Measurements from ENCODE around the gene SPP1. TPM values are rescaled to one million over a fixed set of nuclear protein-coding genes. Genes with fewer than 3 reads are reported as not detected.

The SPP1 gene
- polyA plus RNA-seq, 1 donor = 65.6 TPM

DNA sequence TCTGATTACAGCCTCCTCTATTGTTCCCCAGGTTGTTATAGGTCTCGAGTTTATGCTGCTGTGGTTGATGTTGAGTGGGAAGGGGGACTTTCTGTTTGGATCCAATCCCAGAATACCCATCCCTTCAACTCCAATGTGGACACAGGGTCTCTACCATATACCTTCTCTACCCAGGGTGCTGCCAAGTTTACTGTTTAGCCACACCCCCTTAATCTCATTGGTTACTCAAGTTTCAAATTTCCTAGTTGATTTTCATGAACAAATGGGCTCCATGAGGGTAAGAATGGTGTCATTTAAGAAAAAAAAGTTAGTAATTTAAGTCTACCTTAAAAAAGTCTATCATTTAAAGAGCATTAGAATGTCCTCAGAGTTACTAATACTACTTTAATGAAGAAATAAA is 3.6 kb upstream of the SPP1 start:
- H3K9me3 ChIP-seq (ENCODE audit: control insufficient read depth, low read depth, low read length) = no peaks in the 10 kb centered on the region
- WGBS (ENCODE audit: insufficient coverage, low lambda C conversion rate) = no CpG with 5 or more reads among the region's 1 CpG
- H3K27me3 ChIP-seq (ENCODE audit: control insufficient read depth, insufficient read depth, low read length) = peaks cover 29% of the 10 kb centered on the region
- no peaks in the 10 kb centered on the region for H3K4me1 ChIP-seq (ENCODE audit: control insufficient read depth, insufficient read depth, low read length)
- H3K27ac ChIP-seq (ENCODE audit: low read length) = no peak overlapping the region
- H3K4me3 ChIP-seq (ENCODE audit: low read length) = no peak overlapping the region
- H3K36me3 ChIP-seq (ENCODE audit: control insufficient read depth, insufficient read depth, low read length) = no peaks in the 10 kb centered on the region
- DNase-seq = no peak

DNA sequence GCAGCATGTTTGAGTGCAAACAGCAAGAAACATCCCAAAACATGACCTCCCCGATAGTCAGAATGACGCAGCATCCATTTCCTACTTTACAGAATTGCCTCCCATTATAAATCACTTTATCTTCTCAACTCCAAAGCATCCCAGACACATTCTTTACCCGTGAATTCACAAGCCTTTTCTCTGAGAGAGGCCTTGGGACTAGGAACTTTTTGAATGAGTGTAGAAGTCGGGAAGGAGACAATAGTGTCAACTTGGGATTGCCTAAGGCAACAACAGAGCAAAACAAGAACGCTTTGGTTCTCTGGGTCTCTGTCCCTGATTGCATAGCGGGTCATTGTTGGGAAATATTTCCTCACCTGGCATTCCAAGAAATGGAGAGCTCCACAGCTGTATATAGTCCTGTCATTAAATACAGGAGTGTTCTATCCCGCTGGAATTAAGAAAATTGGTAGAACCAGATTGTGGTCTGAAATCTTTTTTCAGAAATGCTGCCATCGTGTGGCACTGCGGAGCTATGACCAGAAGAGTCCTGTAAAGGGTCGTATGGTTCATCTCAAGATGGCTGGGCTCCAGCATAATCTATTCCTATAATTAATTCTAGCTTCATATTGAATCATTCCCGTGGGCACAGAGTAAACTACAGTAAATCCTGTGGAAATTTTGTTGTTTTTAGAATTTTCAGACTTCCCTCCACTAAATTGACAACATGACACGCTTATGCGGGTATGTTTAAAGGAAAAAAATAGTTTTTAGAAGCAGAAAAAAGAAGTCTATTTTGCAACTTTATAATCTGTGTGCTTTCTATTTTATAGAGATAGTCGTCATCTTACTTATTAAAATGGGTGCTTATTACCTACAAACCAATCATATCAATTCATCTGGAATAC is 2.0 kb upstream of the SPP1 start:
- Histone ChIP-seq H3K27me3 (ENCODE audit: control insufficient read depth, insufficient read depth, low read length) (peaks cover 32% of the 10 kb centered on the region), H3K9me3 (ENCODE audit: control insufficient read depth, low read depth, low read length) (no peaks in the 10 kb centered on the region), H3K4me3 (ENCODE audit: low read length) (no peak overlapping the region), H3K27ac (ENCODE audit: low read length) (no peak overlapping the region), H3K36me3 (ENCODE audit: control insufficient read depth, insufficient read depth, low read length) (no peaks in the 10 kb centered on the region), H3K4me1 (ENCODE audit: control insufficient read depth, insufficient read depth, low read length) (no peaks in the 10 kb centered on the region)
- 25% methylated on average over 2 of the region's 14 CpGs for WGBS (ENCODE audit: insufficient coverage, low lambda C conversion rate)
- DNase-seq = peak; percentile 31 to 48

DNA sequence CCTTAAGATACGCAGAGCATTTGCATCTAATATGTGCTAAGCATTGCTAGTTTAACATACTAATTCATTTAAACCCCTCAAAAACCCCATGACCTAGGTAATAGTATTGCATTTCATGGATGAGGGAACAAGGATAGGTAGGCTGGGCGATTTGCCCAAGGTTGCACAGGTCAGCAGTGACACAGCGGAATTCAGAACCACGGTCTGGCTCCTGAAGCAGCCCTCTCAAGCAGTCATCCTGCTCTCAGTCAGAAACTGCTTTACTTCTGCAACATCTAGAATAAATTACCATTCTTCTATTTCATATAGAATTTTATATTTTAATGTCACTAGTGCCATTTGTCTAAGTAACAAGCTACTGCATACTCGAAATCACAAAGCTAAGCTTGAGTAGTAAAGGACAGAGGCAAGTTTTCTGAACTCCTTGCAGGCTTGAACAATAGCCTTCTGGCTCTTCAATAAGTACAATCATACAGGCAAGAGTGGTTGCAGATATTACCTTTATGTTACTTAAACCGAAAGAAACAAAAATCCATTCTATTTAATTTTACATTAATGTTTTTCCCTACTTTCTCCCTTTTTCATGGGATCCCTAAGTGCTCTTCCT is 555 bp upstream of the SPP1 start:
- H3K4me1 ChIP-seq (ENCODE audit: control insufficient read depth, insufficient read depth, low read length) = no peaks in the 10 kb centered on the region
- H3K4me3 ChIP-seq (ENCODE audit: low read length) = no peak overlapping the region
- no peak overlapping the region for H3K27ac ChIP-seq (ENCODE audit: low read length)
- H3K36me3 ChIP-seq (ENCODE audit: control insufficient read depth, insufficient read depth, low read length) = no peaks in the 10 kb centered on the region
- WGBS (ENCODE audit: insufficient coverage, low lambda C conversion rate) = 93% methylated on average over 2 of the region's 6 CpGs
- no peaks in the 10 kb centered on the region for H3K9me3 ChIP-seq (ENCODE audit: control insufficient read depth, low read depth, low read length)
- H3K27me3 ChIP-seq (ENCODE audit: control insufficient read depth, insufficient read depth, low read length) = peaks cover 31% of the 10 kb centered on the region
- DNase-seq = no peak

DNA sequence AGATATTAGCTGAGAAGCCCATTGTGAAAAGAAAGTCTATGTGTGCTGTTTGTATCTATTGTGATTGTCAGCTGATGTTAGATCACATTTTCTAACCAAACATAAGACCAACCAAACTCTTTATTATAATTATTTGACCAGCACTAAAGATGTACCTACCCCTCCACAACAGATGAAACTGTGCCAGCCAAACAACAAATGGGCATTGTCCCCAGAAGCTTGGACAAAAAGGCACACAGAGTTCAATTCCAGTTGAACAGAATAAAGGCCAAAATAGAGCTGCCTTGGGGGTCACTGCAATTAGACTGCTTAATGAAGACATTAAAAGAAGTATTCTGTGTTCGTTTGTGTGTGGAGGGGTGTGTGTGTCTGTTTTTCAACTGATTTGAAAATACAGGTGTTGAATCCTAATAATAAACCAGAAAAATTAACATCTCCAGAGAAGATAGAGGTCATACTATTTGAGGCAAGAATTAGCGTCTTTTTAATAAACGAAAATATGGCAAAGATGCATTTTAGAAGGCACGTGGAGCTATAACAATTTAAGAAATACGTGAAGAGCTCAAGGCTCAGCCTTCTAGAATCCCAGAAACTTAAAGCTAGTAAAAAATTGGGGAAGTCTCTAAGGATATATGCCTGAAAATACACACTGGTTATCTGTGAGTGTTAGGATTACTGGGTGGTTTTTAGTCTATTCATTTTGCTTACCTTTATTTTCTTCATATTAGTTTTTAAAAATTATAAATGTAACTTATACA is 2.2 kb downstream of the SPP1 start:
- Histone ChIP-seq H3K27ac (ENCODE audit: low read length) (no peak overlapping the region), H3K36me3 (ENCODE audit: control insufficient read depth, insufficient read depth, low read length) (no peaks in the 10 kb centered on the region), H3K9me3 (ENCODE audit: control insufficient read depth, low read depth, low read length) (peaks cover 4% of the 10 kb centered on the region), H3K27me3 (ENCODE audit: control insufficient read depth, insufficient read depth, low read length) (peaks cover 25% of the 10 kb centered on the region), H3K4me3 (ENCODE audit: low read length) (no peak overlapping the region), H3K4me1 (ENCODE audit: control insufficient read depth, insufficient read depth, low read length) (no peaks in the 10 kb centered on the region)
- DNase-seq = no peak
- WGBS (ENCODE audit: insufficient coverage, low lambda C conversion rate) = 89% methylated on average over 5 of the region's 5 CpGs

DNA sequence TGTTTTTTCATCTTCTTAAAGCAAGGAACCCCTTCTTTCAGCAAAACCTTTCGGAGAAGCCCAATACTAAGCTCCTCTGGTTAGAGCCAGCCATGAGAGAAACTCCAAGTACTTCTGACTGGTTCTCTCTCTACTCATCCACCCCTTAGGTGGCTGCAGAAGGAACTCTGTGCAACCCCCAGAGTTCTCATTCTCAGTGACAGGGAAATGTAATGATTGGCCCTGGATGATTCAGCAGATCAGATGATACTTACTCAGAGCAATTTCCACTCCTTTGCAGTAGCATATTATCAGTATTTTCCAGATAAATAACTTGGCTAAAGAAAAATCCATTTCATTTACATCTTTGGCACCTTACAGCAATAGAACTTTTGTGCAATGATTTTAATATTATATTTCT is 3.2 kb downstream of the SPP1 start:
- no CpG with 5 or more reads among the region's 1 CpG for WGBS (ENCODE audit: insufficient coverage, low lambda C conversion rate)
- H3K27ac ChIP-seq (ENCODE audit: low read length) = no peak overlapping the region

DNA sequence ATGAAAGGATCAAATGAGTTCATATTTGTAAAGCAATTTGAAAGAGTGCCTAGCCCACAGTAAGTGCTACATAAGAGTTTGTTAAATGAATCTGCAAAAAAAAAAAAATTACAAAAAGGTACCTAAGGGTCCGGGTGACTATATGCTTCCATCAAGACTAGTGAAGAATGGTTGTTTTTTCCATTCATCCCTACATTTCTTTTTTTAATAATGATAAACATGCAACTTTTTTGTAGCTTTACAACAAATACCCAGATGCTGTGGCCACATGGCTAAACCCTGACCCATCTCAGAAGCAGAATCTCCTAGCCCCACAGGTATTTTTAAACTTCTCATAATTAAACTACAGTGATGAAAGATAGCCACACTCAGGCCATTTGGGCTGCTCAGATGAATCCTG is 4.3 kb downstream of the SPP1 start:
- Histone ChIP-seq H3K4me3 (ENCODE audit: low read length) (no peak overlapping the region), H3K36me3 (ENCODE audit: control insufficient read depth, insufficient read depth, low read length) (no peaks in the 10 kb centered on the region), H3K9me3 (ENCODE audit: control insufficient read depth, low read depth, low read length) (peaks cover 6% of the 10 kb centered on the region), H3K4me1 (ENCODE audit: control insufficient read depth, insufficient read depth, low read length) (no peaks in the 10 kb centered on the region), H3K27ac (ENCODE audit: low read length) (no peak overlapping the region), H3K27me3 (ENCODE audit: control insufficient read depth, insufficient read depth, low read length) (peaks cover 17% of the 10 kb centered on the region)
- WGBS (ENCODE audit: insufficient coverage, low lambda C conversion rate) = 100% methylated on average over 1 of the region's 1 CpG
- DNase-seq = no peak

More for the DNA sequence above, 3.2 kb downstream of the SPP1 start:
- Histone ChIP-seq H3K9me3 (ENCODE audit: control insufficient read depth, low read depth, low read length) (peaks cover 6% of the 10 kb centered on the region), H3K36me3 (ENCODE audit: control insufficient read depth, insufficient read depth, low read length) (no peaks in the 10 kb centered on the region), H3K4me3 (ENCODE audit: low read length) (no peak overlapping the region), H3K27me3 (ENCODE audit: control insufficient read depth, insufficient read depth, low read length) (peaks cover 19% of the 10 kb centered on the region), H3K4me1 (ENCODE audit: control insufficient read depth, insufficient read depth, low read length) (no peaks in the 10 kb centered on the region)
- DNase-seq = no peak

DNA sequence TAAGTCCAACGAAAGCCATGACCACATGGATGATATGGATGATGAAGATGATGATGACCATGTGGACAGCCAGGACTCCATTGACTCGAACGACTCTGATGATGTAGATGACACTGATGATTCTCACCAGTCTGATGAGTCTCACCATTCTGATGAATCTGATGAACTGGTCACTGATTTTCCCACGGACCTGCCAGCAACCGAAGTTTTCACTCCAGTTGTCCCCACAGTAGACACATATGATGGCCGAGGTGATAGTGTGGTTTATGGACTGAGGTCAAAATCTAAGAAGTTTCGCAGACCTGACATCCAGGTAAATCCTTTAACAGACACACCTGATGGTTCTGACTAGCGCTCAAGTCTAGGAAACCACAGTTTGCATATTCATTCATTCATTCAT is 6.0 kb downstream of the SPP1 start:
- DNase-seq = no peak
- H3K27me3 ChIP-seq (ENCODE audit: control insufficient read depth, insufficient read depth, low read length) = peaks cover 6% of the 10 kb centered on the region
- no peaks in the 10 kb centered on the region for H3K4me1 ChIP-seq (ENCODE audit: control insufficient read depth, insufficient read depth, low read length)
- peaks cover 6% of the 10 kb centered on the region for H3K9me3 ChIP-seq (ENCODE audit: control insufficient read depth, low read depth, low read length)
- WGBS (ENCODE audit: insufficient coverage, low lambda C conversion rate) = 100% methylated on average over 2 of the region's 8 CpGs
- no peak overlapping the region for H3K27ac ChIP-seq (ENCODE audit: low read length)
- no peak overlapping the region for H3K4me3 ChIP-seq (ENCODE audit: low read length)
- no peaks in the 10 kb centered on the region for H3K36me3 ChIP-seq (ENCODE audit: control insufficient read depth, insufficient read depth, low read length)

DNA sequence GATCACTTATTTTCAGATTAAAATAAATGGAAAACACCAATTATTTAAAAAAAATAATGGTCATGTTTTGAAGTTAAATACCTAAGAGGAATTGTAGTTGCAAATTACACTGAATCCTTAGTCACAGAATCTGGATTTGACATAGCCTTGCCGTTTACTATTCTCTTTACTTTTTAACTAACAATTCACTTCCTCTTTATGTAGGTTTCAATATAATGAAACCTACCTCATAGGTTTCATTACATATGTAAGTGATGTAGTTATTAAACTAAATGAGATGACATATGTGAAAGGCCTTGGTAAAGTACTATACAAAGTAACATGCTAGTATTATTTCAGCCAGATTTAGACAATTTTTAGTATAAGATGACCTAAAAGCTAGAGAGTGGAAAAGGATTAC is 6.5 kb downstream of the SPP1 start:
- WGBS (ENCODE audit: insufficient coverage, low lambda C conversion rate) = 80% methylated on average over 1 of the region's 1 CpG
- H3K27ac ChIP-seq (ENCODE audit: low read length) = no peak overlapping the region
- no peak overlapping the region for H3K4me3 ChIP-seq (ENCODE audit: low read length)
- no peaks in the 10 kb centered on the region for H3K4me1 ChIP-seq (ENCODE audit: control insufficient read depth, insufficient read depth, low read length)
- peaks cover 3% of the 10 kb centered on the region for H3K27me3 ChIP-seq (ENCODE audit: control insufficient read depth, insufficient read depth, low read length)
- peaks cover 6% of the 10 kb centered on the region for H3K9me3 ChIP-seq (ENCODE audit: control insufficient read depth, low read depth, low read length)
- DNase-seq = no peak
- H3K36me3 ChIP-seq (ENCODE audit: control insufficient read depth, insufficient read depth, low read length) = no peaks in the 10 kb centered on the region

DNA sequence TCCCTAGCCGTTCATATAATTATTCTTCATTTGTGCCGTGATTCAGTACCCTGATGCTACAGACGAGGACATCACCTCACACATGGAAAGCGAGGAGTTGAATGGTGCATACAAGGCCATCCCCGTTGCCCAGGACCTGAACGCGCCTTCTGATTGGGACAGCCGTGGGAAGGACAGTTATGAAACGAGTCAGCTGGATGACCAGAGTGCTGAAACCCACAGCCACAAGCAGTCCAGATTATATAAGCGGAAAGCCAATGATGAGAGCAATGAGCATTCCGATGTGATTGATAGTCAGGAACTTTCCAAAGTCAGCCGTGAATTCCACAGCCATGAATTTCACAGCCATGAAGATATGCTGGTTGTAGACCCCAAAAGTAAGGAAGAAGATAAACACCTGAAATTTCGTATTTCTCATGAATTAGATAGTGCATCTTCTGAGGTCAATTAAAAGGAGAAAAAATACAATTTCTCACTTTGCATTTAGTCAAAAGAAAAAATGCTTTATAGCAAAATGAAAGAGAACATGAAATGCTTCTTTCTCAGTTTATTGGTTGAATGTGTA is 7.0 kb downstream of the SPP1 start:
- WGBS (ENCODE audit: insufficient coverage, low lambda C conversion rate) = 90% methylated on average over 1 of the region's 13 CpGs

DNA sequence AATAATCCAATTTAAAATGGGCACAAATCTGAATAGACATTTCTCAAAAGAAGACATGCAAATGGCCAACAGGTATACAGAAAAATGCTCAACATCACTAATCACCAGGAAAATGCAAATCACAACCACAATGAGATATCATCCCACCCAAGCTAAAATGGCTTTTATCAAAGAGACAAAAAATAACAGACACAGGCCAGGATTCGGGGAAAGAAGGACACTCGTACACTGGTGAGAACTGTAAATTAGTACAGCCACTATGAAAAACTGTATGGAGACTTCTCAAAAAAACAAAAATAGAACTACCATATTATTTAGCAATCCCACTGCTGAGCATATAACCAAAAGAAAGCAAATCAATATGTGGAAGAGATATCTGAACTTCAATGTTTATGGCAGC is 8.5 kb downstream of the SPP1 start:
- no peak overlapping the region for H3K27ac ChIP-seq (ENCODE audit: low read length)
- 92% methylated on average over 2 of the region's 2 CpGs for WGBS (ENCODE audit: insufficient coverage, low lambda C conversion rate)
- no peak for DNase-seq
- no peaks in the 10 kb centered on the region for H3K4me1 ChIP-seq (ENCODE audit: control insufficient read depth, insufficient read depth, low read length)
- peaks cover 6% of the 10 kb centered on the region for H3K9me3 ChIP-seq (ENCODE audit: control insufficient read depth, low read depth, low read length)
- H3K27me3 ChIP-seq (ENCODE audit: control insufficient read depth, insufficient read depth, low read length) = no peaks in the 10 kb centered on the region
- no peaks in the 10 kb centered on the region for H3K36me3 ChIP-seq (ENCODE audit: control insufficient read depth, insufficient read depth, low read length)
- no peak overlapping the region for H3K4me3 ChIP-seq (ENCODE audit: low read length)

More for the DNA sequence above, 7.0 kb downstream of the SPP1 start:
- no peaks in the 10 kb centered on the region for H3K36me3 ChIP-seq (ENCODE audit: control insufficient read depth, insufficient read depth, low read length)
- DNase-seq = no peak
- no peak overlapping the region for H3K4me3 ChIP-seq (ENCODE audit: low read length)
- H3K27ac ChIP-seq (ENCODE audit: low read length) = no peak overlapping the region
- H3K9me3 ChIP-seq (ENCODE audit: control insufficient read depth, low read depth, low read length) = peaks cover 6% of the 10 kb centered on the region
- H3K4me1 ChIP-seq (ENCODE audit: control insufficient read depth, insufficient read depth, low read length) = no peaks in the 10 kb centered on the region
- peaks cover 2% of the 10 kb centered on the region for H3K27me3 ChIP-seq (ENCODE audit: control insufficient read depth, insufficient read depth, low read length)

Data from large intestine (tissue), 3 donors.